ENCODE data around the gene SLC40A1.

GRCh38 chr2:189521699-189522434 lies 58.7 kb downstream of the SLC40A1 start:
- TF ChIP-seq CTCF (conservative IDR thresholded peaks at IDR 0.05; ENCODE audit: low read length) (peak; percentile 49), EZH2phosphoT487 (IDR thresholded peaks at IDR 0.05; ENCODE audit: borderline replicate concordance) (no peak)
